Central memory CD4-positive, alpha-beta T cell (primary cell): ENCODE measurements around the gene FYB1.
A peak's percentile ranks its signal among the peaks of the same experiment; 100 is the strongest.

Experiments used
- DNase-seq: peaks from one replicate; pipeline ENCODE4 v3.0.0; 2022

FYB1 gene

DNA sequence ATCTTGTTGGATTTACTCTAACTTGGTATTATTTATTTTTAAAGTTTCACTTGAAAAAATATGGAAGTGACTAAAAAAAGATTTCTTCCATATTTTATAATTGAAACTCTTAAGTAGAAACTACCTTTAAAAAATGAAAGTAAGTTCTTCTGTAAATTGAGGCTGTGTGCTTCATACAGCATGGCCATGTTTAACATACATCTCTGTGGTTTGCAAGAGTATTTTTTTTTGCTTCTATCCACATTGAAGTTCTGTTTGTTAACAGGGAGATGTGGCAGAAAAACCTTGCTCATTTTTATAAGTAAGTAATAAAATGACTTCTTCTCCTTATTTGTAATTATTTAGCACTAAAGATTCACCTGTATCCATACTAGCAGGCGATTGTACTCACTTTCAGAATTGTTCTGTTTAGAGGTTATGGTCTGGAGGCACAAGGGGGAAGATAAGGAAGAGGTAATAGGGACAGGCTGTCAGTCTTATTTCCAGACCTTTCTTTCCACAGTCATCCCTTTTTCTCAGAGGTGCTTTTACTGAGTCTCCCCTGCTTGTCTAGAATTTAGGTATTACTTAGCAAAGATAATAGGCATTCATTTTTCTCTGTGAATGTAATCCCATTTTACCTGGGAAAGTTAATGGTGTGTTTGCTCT, 16.0 kb downstream of the FYB1 start:
- no peak for DNase-seq

DNA sequence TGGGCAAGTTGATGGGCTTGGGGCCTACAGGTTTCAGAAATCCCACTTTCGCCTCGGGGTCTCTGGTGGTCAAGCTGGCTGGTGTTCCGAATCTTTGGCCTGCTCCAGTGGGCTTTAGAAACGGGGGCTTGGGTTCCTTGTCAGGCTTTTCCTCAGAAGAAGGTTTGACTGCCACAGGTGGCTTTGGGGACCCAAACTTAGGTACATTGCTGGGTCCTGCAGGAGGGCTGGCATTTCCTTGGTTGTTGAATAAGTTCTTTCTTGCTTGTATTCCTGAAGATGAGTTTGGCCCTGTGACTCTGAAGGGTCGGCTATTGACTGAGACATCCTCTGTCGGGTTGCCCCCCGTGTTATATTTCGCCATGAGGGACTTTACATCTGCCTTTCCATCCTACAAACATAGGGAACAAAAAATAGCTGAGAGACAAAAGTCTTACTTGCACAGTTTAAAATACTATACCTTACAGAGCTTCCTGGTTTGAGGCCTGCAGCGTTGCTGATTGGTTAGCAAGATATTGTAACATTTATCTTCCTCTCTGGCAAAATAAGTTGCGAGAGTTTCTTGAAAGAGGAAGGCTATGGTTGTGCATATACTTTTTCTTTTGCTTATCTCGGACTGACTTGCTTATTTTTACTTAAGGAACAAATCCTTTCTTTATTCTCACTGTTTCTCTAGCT, 16.6 kb downstream of the FYB1 start:
- DNase-seq, result peak; percentile 68

DNA sequence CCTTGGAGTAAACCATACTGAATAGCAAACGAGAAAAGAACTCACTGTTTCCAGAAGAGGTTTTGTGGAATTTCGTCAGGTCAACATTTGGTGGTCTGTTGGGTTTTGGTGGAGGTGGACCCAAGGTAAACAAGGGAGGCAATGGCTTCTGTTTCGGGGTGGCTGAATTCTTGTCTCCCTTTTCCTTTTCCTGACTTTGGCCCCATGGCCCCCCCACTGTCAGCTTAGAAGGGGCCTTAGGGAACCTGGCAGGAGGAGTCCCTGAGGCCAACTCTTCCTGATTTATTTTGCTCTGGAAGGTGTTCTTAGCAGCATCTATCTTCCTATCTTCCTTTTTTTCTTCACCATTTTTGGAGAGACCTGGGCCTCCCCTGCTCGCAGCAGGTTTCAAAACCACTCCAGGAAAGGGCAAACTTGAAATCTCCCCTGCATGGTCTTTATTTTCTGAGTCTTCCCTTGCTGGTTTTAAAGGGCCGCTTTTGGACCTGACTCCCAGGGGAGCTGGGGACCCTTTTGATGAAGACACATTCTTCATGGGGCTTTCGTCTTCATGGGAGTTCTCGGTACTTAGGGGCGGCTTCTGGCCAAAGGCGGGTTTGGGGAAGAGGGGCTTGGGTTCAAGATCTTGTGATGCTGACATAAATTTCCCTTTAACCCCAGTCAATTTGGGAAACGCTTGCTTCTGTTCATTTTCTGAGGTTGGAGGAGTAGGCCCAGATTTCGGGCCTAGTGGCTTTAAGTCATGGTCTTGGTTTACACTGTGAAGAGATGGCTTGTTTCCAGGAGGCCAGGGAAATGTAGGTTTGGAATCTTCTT, 17.4 kb downstream of the FYB1 start:
- no peak for DNase-seq

DNA sequence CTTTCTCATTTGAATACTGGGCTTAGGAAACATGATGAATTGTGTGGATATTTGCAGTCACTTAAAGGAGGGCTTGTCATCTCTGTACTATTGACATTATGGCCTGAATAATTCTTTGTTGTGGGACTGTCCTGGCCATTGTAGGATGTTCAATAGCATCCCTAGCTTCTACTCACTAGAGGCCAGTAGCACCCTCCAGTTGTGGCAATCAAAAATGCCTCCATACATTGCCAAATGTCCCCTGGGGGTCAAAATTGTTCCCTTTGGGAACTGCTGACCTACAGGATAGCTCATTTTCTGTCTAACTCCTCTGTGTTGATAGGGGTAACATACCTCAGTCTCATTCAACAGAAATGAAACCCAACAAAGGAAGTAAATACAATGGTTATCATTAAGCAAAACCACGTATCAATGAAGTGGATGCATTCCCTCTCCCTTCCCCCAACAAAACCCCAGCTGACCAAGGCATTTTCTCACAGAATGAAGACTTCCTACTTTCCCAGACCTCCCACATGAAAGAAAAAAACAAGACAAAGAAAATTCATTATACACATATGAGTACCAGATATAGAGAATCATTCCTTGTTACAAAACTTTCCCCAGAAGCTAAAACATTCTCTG, 18.1 kb downstream of the FYB1 start:
- DNase-seq, result no peak

GRCh38 chr5:39200081-39200480, 19.3 kb downstream of the FYB1 start:
- DNase-seq, result no peak

DNA sequence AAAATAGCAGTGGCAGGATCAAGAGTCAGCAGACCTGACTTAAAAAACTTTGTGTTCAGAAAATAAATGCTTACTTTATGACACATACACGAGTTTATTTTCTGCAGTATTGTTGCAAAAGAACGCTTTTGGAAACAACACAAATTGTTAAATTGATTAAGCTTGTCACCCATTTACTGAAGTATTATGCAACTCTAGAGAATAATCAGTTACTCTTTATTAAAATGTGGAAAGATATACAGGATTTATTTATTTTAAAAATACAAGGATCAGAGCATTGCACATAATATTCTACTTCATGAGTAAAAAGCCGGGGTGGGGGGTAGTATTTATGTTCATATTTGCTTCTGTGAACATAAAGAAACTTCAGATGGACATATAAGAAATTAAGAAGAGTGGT, 20.0 kb downstream of the FYB1 start:
- DNase-seq, result no peak

DNA sequence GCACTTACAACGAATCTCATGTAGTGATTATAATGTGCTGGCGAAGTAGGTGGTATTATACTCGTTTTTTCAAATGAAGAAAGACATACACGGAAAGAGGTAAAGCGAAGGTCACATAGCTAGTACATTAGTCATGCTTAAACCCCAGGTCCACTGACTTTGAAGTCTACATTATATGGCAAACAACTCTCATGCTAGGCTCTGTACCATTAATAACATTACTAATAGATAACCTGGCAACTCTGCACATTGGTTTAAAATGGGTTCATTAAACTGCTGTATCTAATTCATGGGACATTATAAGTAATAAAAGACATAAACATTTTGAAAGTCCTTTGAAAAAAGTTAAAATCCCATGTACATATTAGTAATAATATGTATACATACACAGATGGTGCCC, 21.2 kb downstream of the FYB1 start:
- DNase-seq, result no peak

DNA sequence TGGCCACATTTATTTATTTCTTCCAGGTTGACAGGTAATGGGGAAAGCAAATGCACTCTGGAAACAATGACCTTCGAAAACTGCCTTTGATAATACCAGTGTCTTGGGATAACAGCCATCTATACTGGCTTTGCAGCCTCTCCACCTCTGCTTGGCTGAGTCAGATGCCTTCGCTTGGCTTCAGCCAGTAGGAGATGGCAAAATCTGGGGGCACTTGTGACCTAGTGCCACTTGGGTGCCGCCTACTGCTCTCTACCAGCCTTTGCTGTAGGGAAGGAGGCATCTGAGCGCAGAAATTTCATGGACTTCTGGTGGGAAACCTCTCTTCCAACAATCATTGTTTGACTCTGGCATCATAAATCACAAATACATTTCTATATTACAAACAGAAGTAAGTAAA, 21.8 kb downstream of the FYB1 start:
- DNase-seq, result peak; percentile 66

- DNase-seq, result no peak
Measured at GRCh38 chr5:39195198-39195826, 24.1 kb downstream of the FYB1 start.

DNA sequence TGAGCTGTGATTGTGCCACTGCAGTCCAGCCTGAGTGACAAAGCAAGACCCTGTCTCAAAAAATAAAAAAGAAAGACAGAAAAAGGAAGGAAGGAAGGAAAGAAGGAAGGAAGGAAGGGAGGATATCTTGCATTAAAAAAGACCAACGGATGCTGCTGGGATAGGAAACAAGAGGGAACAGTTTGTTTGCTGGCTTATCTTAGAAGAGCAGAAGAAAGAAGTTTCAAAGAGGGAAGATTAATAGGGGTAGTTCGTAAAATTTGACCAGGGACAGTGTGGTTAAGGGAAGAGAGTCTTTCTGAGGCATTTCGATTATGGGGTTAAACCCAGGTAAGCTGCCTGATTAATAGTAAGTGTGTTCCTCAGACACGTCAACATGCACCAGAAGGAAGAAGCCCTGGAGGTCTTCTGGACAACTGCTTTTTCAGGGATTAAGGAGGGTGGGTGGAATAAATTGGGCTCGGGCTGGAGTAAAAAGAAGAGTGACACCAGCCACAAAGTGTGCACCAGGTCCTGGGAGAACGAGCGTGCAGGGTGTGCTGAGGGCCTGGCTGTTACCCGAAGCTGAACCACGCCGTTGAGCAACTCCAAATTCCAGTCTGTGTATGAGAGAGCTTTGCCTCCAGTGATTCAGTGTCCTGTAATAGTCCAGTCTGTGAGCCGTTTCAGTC, 24.8 kb downstream of the FYB1 start:
- no peak for DNase-seq

GRCh38 chr5:39193553-39194465, 25.6 kb downstream of the FYB1 start:
- no peak for DNase-seq

- DNase-seq, result no peak
Measured at GRCh38 chr5:39192450-39193160, 26.8 kb downstream of the FYB1 start.

DNA sequence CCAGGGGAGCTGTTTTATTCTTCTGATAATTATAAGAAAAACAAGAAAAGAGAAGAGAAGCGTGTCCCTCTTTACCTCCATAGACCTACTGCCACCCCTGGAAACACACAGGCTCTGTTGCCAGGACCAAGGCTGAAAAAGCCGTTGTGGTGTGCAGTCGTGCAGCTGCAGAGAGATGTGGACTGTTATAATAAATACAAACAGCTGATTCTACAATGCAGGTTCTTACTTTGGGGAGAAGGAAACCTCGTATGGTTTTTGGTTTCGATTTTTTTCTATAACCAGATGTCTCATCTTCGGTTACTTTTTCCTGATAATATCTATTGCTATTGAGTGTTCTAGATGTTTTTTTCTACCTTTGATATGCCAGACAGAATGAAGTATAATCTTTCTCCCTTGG, 28.1 kb downstream of the FYB1 start:
- peak; percentile 71 for DNase-seq

DNA sequence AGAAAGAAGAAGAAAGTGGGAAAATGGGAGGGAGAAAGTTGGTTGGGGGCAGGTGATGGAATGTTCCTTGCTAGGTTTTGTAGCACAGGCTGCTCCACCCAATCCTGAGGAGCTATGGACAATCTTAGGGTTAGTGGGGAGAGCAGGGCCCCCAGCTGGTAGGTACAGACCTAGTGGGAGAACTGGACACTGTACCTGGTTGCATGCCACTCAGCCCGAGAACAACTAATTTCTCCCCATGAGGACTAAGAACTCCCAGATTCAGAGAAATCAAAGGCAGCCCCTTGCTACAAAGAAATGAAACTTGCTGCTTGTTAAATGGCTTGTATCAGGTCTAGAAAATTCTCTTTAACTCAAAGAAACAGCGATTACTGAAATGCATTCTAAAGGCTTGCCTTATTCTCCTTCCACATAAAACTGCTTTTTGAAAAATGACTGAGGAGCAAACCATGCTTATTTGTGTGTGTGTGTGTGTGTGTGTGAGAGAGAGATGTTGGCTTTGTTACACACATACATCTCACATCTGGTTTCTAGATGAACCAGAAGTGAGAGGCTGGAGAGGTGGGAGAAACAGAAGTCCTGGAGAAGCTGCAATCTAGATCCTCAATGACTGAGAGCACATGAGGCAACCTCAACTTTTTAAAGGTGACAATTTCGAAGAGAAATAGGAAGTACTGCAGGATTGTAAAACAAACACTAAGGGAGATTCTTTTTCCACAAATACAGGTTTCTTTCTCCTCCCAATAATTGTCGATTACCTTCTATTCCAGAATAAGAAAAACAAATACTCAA, 28.9 kb downstream of the FYB1 start:
- DNase-seq, result no peak

DNA sequence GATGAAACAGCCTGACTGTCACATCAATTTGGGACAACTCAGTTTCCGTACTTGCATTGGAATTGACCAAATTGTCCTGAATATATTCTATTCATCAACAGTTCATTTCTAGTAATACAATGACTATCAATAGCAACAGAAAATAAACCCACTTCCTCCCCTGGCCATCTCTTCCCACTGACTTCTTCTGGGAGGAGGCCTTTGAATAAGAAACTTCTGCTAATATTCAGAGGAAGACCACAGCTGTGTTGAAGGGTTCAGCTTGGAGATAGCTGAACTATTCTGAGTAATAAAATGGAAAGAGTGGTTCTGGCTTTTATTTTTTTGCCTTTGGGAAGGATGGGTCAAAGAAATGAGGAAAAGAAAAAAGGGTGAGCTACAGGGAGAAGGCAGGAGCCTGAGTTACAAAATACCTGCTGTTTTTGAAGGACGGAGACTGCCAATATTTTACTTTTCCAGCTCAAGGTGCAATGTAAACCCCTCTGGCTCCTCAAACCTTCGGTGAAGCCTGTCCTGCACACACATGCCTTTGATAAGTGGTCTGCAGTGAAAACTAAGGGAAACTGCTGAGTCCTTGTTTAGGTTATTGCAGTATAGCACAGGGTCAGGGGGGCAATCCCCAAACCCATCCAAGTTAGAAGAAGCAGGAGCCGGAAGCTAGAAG, 29.9 kb downstream of the FYB1 start:
- no peak for DNase-seq

DNA sequence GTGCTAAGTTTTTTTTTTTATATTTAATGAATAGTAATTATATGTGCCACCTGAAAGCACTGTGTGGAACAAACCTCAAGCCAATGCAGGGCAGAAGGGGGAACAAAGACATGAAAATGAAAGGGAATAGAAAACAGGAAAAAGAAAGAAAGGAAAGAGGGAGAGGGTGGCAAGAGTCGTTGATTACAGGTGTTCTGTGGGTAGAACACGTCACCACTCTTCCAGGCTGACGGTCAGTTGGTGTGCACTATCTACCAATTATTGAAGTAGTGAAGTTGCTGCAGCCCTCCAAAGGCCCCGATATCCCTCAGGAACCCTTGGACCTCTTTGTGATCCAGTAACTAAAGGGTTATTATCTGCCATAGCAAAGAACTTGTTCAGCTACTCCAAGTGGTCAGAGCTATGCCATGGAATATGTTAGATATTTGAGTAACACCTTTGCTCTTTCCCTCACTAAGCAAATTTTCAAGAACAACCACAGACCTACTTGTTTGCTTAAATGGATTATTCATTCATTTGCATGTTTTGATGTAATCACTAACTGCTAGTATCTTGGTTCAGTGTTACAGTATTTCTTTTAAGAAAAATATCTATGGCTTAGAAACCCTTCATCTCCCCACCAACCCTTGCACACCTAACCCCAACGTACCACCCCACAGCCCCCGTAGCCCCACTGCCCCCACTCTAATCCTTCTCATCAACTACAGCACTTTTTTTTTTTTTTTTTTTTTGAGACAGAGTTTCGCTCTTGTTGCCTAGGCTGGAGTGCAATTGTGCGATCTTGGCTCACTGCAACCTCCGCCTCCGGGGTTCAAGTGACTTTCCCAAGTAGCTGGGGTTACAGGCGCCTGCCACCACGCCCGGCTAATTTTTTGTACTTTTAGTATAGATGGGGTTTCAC, 31.3 kb downstream of the FYB1 start:
- DNase-seq, result peak; percentile 48

GRCh38 chr5:39186722-39187539, 32.4 kb downstream of the FYB1 start:
- peak; percentile 59 for DNase-seq
